ENCODE data around the gene IMPG2. TPM values are rescaled to one million over a fixed set of nuclear protein-coding genes. Genes with fewer than 3 reads are reported as not detected.

The IMPG2 gene
- total RNA-seq, 6 experiments from 2014 or later, result 0.05 to 0.12 (median 0.09) TPM

- H3K27me3 ChIP-seq, result no peaks in the 10 kb centered on the region
- no peaks in the 10 kb centered on the region for H3K36me3 ChIP-seq
- WGBS (ENCODE audit: insufficient coverage, low coverage, low lambda C conversion rate, missing lambda C conversion rate), result 65% methylated on average over 3 of the region's 3 CpGs
- ATAC-seq (no peak), DNase-seq (no peak)
- H3K9me3 ChIP-seq, result no peaks in the 10 kb centered on the region
- H3K4me1 ChIP-seq, result no peaks in the 10 kb centered on the region
- H3K27ac ChIP-seq, result no peak overlapping the region
- intact Hi-C loops (cut with DNase I), result no loop called here
- TF ChIP-seq CTCF (IDR thresholded peaks at IDR 0.05), result no peak
- TF ChIP-seq POLR2A (IDR thresholded peaks at IDR 0.05), result no peak
- no peak overlapping the region for H3K4me3 ChIP-seq
Measured at GRCh38 chr3:101217472-101218245, 102.7 kb downstream of the IMPG2 start.

GRCh38 chr3:101216710-101217465 is 103.5 kb downstream of the IMPG2 start:
- H3K36me3 ChIP-seq, result no peaks in the 10 kb centered on the region
- intact Hi-C loops (cut with DNase I), result no loop called here
- no peak overlapping the region for H3K27ac ChIP-seq
- no peak overlapping the region for H3K4me3 ChIP-seq
- no peaks in the 10 kb centered on the region for H3K4me1 ChIP-seq
- ATAC-seq (no peak), DNase-seq (no peak)
- TF ChIP-seq POLR2A (IDR thresholded peaks at IDR 0.05), result no peak
- TF ChIP-seq CTCF (IDR thresholded peaks at IDR 0.05), result no peak
- 51% methylated on average over 3 of the region's 3 CpGs for WGBS (ENCODE audit: insufficient coverage, low coverage, low lambda C conversion rate, missing lambda C conversion rate)
- no peaks in the 10 kb centered on the region for H3K27me3 ChIP-seq
- no peaks in the 10 kb centered on the region for H3K9me3 ChIP-seq

- no peaks in the 10 kb centered on the region for H3K4me1 ChIP-seq
- no peaks in the 10 kb centered on the region for H3K27me3 ChIP-seq
- no peak overlapping the region for H3K4me3 ChIP-seq
- no peak for ATAC-seq
- WGBS (ENCODE audit: insufficient coverage, low coverage, low lambda C conversion rate, missing lambda C conversion rate), result 40% methylated on average over 2 of the region's 2 CpGs
- H3K36me3 ChIP-seq, result no peaks in the 10 kb centered on the region
- no peaks in the 10 kb centered on the region for H3K9me3 ChIP-seq
- no peak overlapping the region for H3K27ac ChIP-seq
- intact Hi-C loops (cut with DNase I), result no loop called here
- TF ChIP-seq POLR2A (IDR thresholded peaks at IDR 0.05) (no peak), CTCF (IDR thresholded peaks at IDR 0.05) (no peak)
- DNase-seq, result no peak
Measured at GRCh38 chr3:101212730-101213129, 107.6 kb downstream of the IMPG2 start.

- Histone ChIP-seq H3K9me3 (no peaks in the 10 kb centered on the region), H3K27ac (no peak overlapping the region), H3K27me3 (no peaks in the 10 kb centered on the region), H3K4me1 (no peaks in the 10 kb centered on the region), H3K4me3 (no peak overlapping the region), H3K36me3 (no peaks in the 10 kb centered on the region)
- no peak for DNase-seq
- intact Hi-C loops (cut with DNase I), result no loop called here
- ATAC-seq, result no peak
- WGBS (ENCODE audit: insufficient coverage, low coverage, low lambda C conversion rate, missing lambda C conversion rate), result 44% methylated on average over 2 of the region's 2 CpGs
- TF ChIP-seq POLR2A (IDR thresholded peaks at IDR 0.05) (no peak), CTCF (IDR thresholded peaks at IDR 0.05) (no peak)
Measured at GRCh38 chr3:101204246-101204645, 116.1 kb downstream of the IMPG2 start.

Measured in right lobe of liver (tissue), 6 donors.